Kidney epithelial cell (primary cell): ENCODE results near the gene KAT6B. TPM values are rescaled to one million over a fixed set of nuclear protein-coding genes. Genes with fewer than 3 reads are reported as not detected.

Experiments used
- DNase-seq: peaks from one replicate; pipeline ENCODE4 v3.0.0-alpha.2; 2010; ENCODE audit warnings: low read depth
- H3K27me3 ChIP-seq: 2 replicates; pipeline ENCODE4 v1.6.0; 2011; ENCODE audit warnings: low read length; ENCODE audit not compliant: control insufficient read depth, insufficient read depth
- H3K36me3 ChIP-seq: 2 replicates; pipeline ENCODE4 v1.5.1; 2011; ENCODE audit warnings: low read length; ENCODE audit not compliant: control insufficient read depth, insufficient read depth
- H3K4me3 ChIP-seq: 2 replicates; pipeline ENCODE4 v1.5.1; 2011; ENCODE audit warnings: low read depth, mild to moderate bottlenecking, control low read depth, low read length
- CTCF ChIP-seq: IDR thresholded peaks from 2 replicates; pipeline ENCODE4 v1.5.1; 2011; ENCODE audit warnings: mild to moderate bottlenecking, moderate library complexity, low read length, control low read depth, inconsistent platforms; ENCODE audit not compliant: insufficient read depth, poor library complexity, severe bottlenecking
- total RNA-seq: library from RNA; depleted of rRNA; stranded (reverse); fragments of >200 nt; gene quantifications from 2 replicates; pipeline ENCODE4 v1.2.3, GENCODE V29; 2015

The KAT6B gene
- total RNA-seq, 1 donor from 2014 or later: 8.0 TPM

GRCh38 chr10:74975758-74976157 is 149.4 kb downstream of the KAT6B start:
- H3K27me3 ChIP-seq: no peaks in the 10 kb centered on the region
- no peak overlapping the region for H3K4me3 ChIP-seq
- no peak for TF ChIP-seq CTCF
- no peaks in the 10 kb centered on the region for H3K36me3 ChIP-seq
- DNase-seq: no peak

GRCh38 chr10:74976565-74976964 is 150.2 kb downstream of the KAT6B start:
- Histone ChIP-seq H3K36me3 (no peaks in the 10 kb centered on the region), H3K27me3 (no peaks in the 10 kb centered on the region), H3K4me3 (no peak overlapping the region)
- TF ChIP-seq CTCF: no peak
- no peak for DNase-seq

GRCh38 chr10:74977072-74977471 is 150.7 kb downstream of the KAT6B start:
- no peak for DNase-seq
- no peak overlapping the region for H3K4me3 ChIP-seq
- no peaks in the 10 kb centered on the region for H3K27me3 ChIP-seq
- no peaks in the 10 kb centered on the region for H3K36me3 ChIP-seq
- no peak for TF ChIP-seq CTCF

GRCh38 chr10:74977913-74978847 is 151.8 kb downstream of the KAT6B start:
- H3K36me3 ChIP-seq: no peaks in the 10 kb centered on the region
- no peak for DNase-seq
- no peak for TF ChIP-seq CTCF

GRCh38 chr10:74981831-74982633 is 155.6 kb downstream of the KAT6B start:
- H3K27me3 ChIP-seq: no peaks in the 10 kb centered on the region
- no peak for TF ChIP-seq CTCF
- H3K4me3 ChIP-seq: no peak overlapping the region
- no peaks in the 10 kb centered on the region for H3K36me3 ChIP-seq
- no peak for DNase-seq

More at GRCh38 chr10:74977913-74978847, 151.8 kb downstream of the KAT6B start:
- Histone ChIP-seq H3K27me3 (no peaks in the 10 kb centered on the region), H3K4me3 (no peak overlapping the region)
